K562 (cell line): ENCODE data around the gene RBPJL. TPM values are rescaled to one million over a fixed set of nuclear protein-coding genes. Genes with fewer than 3 reads are reported as not detected.

Experiments
- ATAC-seq: fragments of 200-7000 bp; cut with Tn5 transposase; 3 replicates; pipeline ENCODE4 v1.9.1; 2020; ENCODE audit warnings: moderate library complexity
- BruUV-seq: library from RNA; stranded (reverse); fragments of 400-500 nt; replicated peaks from 2 replicates; lab custom pipeline; 2021; lab: Mats Ljungman, UMichigan
- CTCF ChIA-PET: fragments of 300-600 bp; formaldehyde crosslinking; extraction: SDS; loops from one replicate; lab custom pipeline; 2021; ENCODE audit warnings: low intra/inter-chr PET ratio; lab: Yijun Ruan, JAX
- POLR2A ChIA-PET: fragments of 300-600, 350-650 bp; sonication (Branson Sonifier 250); formaldehyde crosslinking; extraction: SDS; loops from one replicate; lab custom pipeline; 2021; ENCODE audit warnings: antibody characterized with exemption, inconsistent platforms; lab: Yijun Ruan, JAX
- DNase-seq, 4 experiments: peaks; one replicate each; pipeline versions ENCODE4 v3.0.0 to v3.0.0-alpha.2; 2011 to 2018; ENCODE audit warnings: low spot score in 3 of 4, mixed read lengths in 3 of 4; ENCODE audit errors: extremely low read depth in 1 of 4
- FAIRE-seq: peaks from 2 replicates; lab custom pipeline; 2011; peaks lifted over from hg19 to GRCh38; lab: Jason Lieb, UNC
- H2AFZ ChIP-seq: 2 replicates; pipeline ENCODE4 v1.6.0; 2011; ENCODE audit warnings: low read depth, low read length, control low read depth, inconsistent platforms
- H3K27ac ChIP-seq: fragments of 200-600 bp; 3 replicates; pipeline ENCODE4 v1.8.0; 2011; ENCODE audit warnings: low read depth, mild to moderate bottlenecking, control low read depth, inconsistent platforms, low read length, moderate library complexity, mixed read lengths; ENCODE audit errors: extremely low read depth
- H3K27me3 ChIP-seq, 2 experiments: fragments of 300-600 bp in 1 of 2; 2 replicates in 1 of 2; 3 replicates in 1 of 2; pipeline versions ENCODE4 v1.6.0 to v1.8.0; 2011; ENCODE audit warnings: inconsistent platforms in 2 of 2, low read length in 2 of 2, mild to moderate bottlenecking in 1 of 2, mixed read lengths in 1 of 2, moderate library complexity in 1 of 2; ENCODE audit not compliant: control insufficient read depth in 2 of 2, insufficient read depth in 2 of 2
- H3K36me3 ChIP-seq: fragments of 300-600 bp; 3 replicates; pipeline ENCODE4 v1.8.0; 2011; ENCODE audit warnings: mild to moderate bottlenecking, low read length, inconsistent platforms; ENCODE audit not compliant: control insufficient read depth, insufficient read depth
- H3K4me1 ChIP-seq, 2 experiments: fragments of 200-600 bp in 1 of 2; replicated peaks in 1 of 2; 2 replicates in 1 of 2; 3 replicates in 1 of 2; pipeline versions ENCODE4 v1.5.1 to v1.8.0; 2011; ENCODE audit warnings: inconsistent platforms in 2 of 2, low read length in 2 of 2, mild to moderate bottlenecking in 1 of 2, mixed read lengths in 1 of 2, moderate library complexity in 1 of 2; ENCODE audit not compliant: control insufficient read depth in 2 of 2, insufficient read depth in 2 of 2
- H3K4me2 ChIP-seq: 2 replicates; pipeline ENCODE4 v1.6.1; 2011; ENCODE audit warnings: low read length, control low read depth, inconsistent platforms, mixed read lengths; ENCODE audit not compliant: insufficient read depth
- H3K4me3 ChIP-seq: fragments of 200-600 bp; sonication (generic), shearing (Covaris generic); 2 replicates; pipeline ENCODE4 v1.5.1; 2016; ENCODE audit warnings: control low read depth, inconsistent platforms
- H3K79me2 ChIP-seq: fragments of 200-600 bp; 3 replicates; pipeline ENCODE4 v1.8.0; 2011; ENCODE audit warnings: low read length, inconsistent platforms; ENCODE audit not compliant: control insufficient read depth, insufficient read depth
- H3K9ac ChIP-seq, 2 experiments: 2 replicates each; pipeline versions ENCODE4 v1.6.0 to v1.6.1; 2011; ENCODE audit warnings: low read depth in 2 of 2, low read length in 2 of 2, control low read depth in 1 of 2, inconsistent platforms in 1 of 2, mild to moderate bottlenecking in 1 of 2, mixed read lengths in 1 of 2; ENCODE audit not compliant: insufficient read depth in 1 of 2
- H3K9me1 ChIP-seq: one replicate; pipeline ENCODE4 v1.6.0; 2011; ENCODE audit warnings: inconsistent platforms, mild to moderate bottlenecking, low read length, moderate library complexity; ENCODE audit not compliant: control insufficient read depth, insufficient read depth
- H3K9me3 ChIP-seq: replicated peaks from 2 replicates; pipeline ENCODE4 v1.5.1; 2011; ENCODE audit warnings: low read depth, low read length, inconsistent platforms; ENCODE audit not compliant: control insufficient read depth, insufficient read depth
- H4K20me1 ChIP-seq: replicated peaks from 2 replicates; pipeline ENCODE4 v1.6.1; 2011; ENCODE audit warnings: low read length, inconsistent platforms, mixed read lengths; ENCODE audit not compliant: control insufficient read depth, insufficient read depth
- CCNT2 ChIP-seq: IDR thresholded peaks from 2 replicates; pipeline ENCODE4 v1.6.1; 2011; ENCODE audit warnings: borderline replicate concordance, low read depth, mild to moderate bottlenecking, moderate library complexity, mixed read lengths, low read length; ENCODE audit not compliant: insufficient read length; ENCODE audit errors: extremely low read depth
- DMBX1 ChIP-seq: fragments of 250-450 bp; sonication (Bioruptor Pico); IDR thresholded peaks from 2 replicates; pipeline ENCODE4 v1.8.0; 2022; ENCODE audit warnings: inconsistent platforms, mild to moderate bottlenecking, moderate library complexity, borderline replicate concordance
- NCOR1 ChIP-seq: fragments of 450-650 bp; IDR thresholded peaks from 2 replicates; pipeline ENCODE4 v1.6.1; 2016; ENCODE audit warnings: mild to moderate bottlenecking, moderate library complexity
- PHF20 ChIP-seq: fragments of 450-650 bp; IDR thresholded peaks from 2 replicates; pipeline ENCODE4 v1.6.1; 2018; ENCODE audit not compliant: partially characterized antibody
- POLR3G ChIP-seq: IDR thresholded peaks from 2 replicates; pipeline ENCODE4 v1.6.1; 2011; ENCODE audit not compliant: insufficient read length, insufficient replicate concordance; ENCODE audit errors: extremely low read depth
- PPARD ChIP-seq: fragments of 250-450 bp; sonication (Bioruptor Pico); IDR thresholded peaks from 2 replicates; pipeline ENCODE4 v1.8.0; 2022; ENCODE audit warnings: inconsistent platforms, mild to moderate bottlenecking, moderate library complexity
- RAD51 ChIP-seq: fragments of 450-650 bp; IDR thresholded peaks from 2 replicates; pipeline ENCODE4 v1.7.1; 2016; ENCODE audit warnings: low read depth, mild to moderate bottlenecking, borderline replicate concordance
- RBFOX2 ChIP-seq: fragments of 200-400 bp; formaldehyde crosslinking; IDR thresholded peaks from 2 replicates; pipeline ENCODE4 v1.6.1; 2017; ENCODE audit warnings: low read depth, mild to moderate bottlenecking, low read length, moderate library complexity
- U2AF2 ChIP-seq: fragments of 200-400 bp; formaldehyde crosslinking; optimal IDR thresholded peaks from 2 replicates; pipeline ENCODE3; 2017; ENCODE audit warnings: low read depth, mild to moderate bottlenecking, low read length
- ZNF217 ChIP-seq: sonication (generic); formaldehyde crosslinking; IDR thresholded peaks from 2 replicates; pipeline ENCODE4 v1.8.0; 2022; ENCODE audit warnings: mild to moderate bottlenecking, missing genetic modification reagents
- WGBS: fragments of 100-300 bp; shearing (Covaris generic); methylation state at CpG from one replicate; pipeline ENCODE4 v1.1.6; 2016; ENCODE audit warnings: low coverage, mixed read lengths; ENCODE audit not compliant: insufficient coverage; ENCODE audit errors: missing lambda C conversion rate; 5-methylcytosine and 5-hydroxymethylcytosine counted together
- in situ Hi-C: fragments of 300-500 bp; cut with MboI; formaldehyde crosslinking; loops from 4 replicates; pipeline ENCODE4 v1.15.0; 2018; ENCODE audit warnings: inconsistent platforms, mixed read lengths
- intact Hi-C: fragments of 100-400 bp; cut with micrococcal nuclease; formaldehyde crosslinking; loops from 2 replicates; pipeline ENCODE4 v1.14.2; 2022
- polyA plus RNA-seq, 8 experiments: library from polyadenylated mRNA; depleted of rRNA in 4 of 8; stranded (reverse) in 5 of 8; unstranded in 3 of 8; fragments of >200 nt; fragmentation: Nextera tagmentation in 2 of 8; fragmentation: Illumina TruSeq in 1 of 8; extraction: Ambion mirVana in 2 of 8; extraction: Trizol in 1 of 8; gene quantifications; 2 replicates each; pipeline versions ENCODE4 v1.2.1 to v1.2.3, GENCODE V29; 2011 to 2014; ENCODE audit warnings: inconsistent platforms in 1 of 8, missing spikeins in 1 of 8
- total RNA-seq, 7 experiments: library from RNA; depleted of rRNA in 6 of 7; stranded (reverse); fragments of >200 nt in 6 of 7; fragmentation: Illumina TruSeq in 2 of 7; extraction: Trizol in 2 of 7; gene quantifications; 2 replicates each; pipeline versions ENCODE4 v1.2.1 to v1.2.3, GENCODE V29; 2011 to 2021; ENCODE audit warnings: low replicate concordance in 1 of 7
- TF ChIP-seq, protein P1 (sequence below): fragments of 250-450 bp; sonication (Bioruptor Pico); IDR thresholded peaks from 2 replicates; pipeline ENCODE4 v1.6.1; 2021; ENCODE audit warnings: mild to moderate bottlenecking

The RBPJL gene
- total and polyA plus RNA-seq, 9 of the 15 experiments (the other 6 are each of a cell fraction or from before 2014, with no cell fraction given) = not detected

DNA sequence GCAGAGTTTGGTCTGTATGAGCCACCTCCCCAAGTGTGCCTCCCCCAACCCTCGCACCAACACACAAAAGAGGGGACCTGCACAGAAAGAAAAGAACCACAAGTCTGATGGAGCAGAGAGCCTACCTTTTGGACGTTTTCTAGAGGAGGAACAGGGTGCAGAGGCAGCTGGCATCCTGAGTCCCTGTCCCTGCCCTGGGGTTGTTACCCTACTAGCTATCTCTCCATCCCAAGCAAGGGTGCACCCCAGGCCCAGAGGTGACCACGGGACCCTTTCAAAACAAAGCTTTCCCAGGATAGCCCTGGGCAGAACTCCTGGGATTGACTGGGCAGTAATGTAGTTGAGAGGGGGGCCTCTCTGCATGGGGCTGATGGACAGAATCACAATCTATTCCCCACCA is 11.2 kb downstream of the RBPJL start:
- Histone ChIP-seq H3K9ac (no peak overlapping the region), H3K4me2 (no peak overlapping the region), H3K9me1 (no peaks in the 10 kb centered on the region), H3K27ac (no peak overlapping the region), H3K4me3 (no peak overlapping the region), H3K36me3 (no peaks in the 10 kb centered on the region), H3K27me3 (peaks cover 10 to 36% of the 10 kb centered on the region in 2 experiments; a peak in 4 of 5 replicates), H2AFZ (no peak overlapping the region), H4K20me1 (no peaks in the 10 kb centered on the region; the same call in 1 of the 2 replicates), H3K4me1 (peaks cover 0 to 11% of the 10 kb centered on the region in 2 experiments; a peak in 2 of 5 replicates), H3K9me3 (no peaks in the 10 kb centered on the region), H3K79me2 (no peaks in the 10 kb centered on the region)
- TF ChIP-seq RBFOX2 (no peak), POLR3G (no peak), NCOR1 (no peak), PPARD (CRISPR knock-in tag) (no peak), RAD51 (no peak), ZNF217 (CRISPR knock-in tag) (no peak), PHF20 (no peak), U2AF2 (no peak), DMBX1 (CRISPR knock-in tag) (no peak), CCNT2 (no peak)
- TF ChIP-seq, protein P1, sequence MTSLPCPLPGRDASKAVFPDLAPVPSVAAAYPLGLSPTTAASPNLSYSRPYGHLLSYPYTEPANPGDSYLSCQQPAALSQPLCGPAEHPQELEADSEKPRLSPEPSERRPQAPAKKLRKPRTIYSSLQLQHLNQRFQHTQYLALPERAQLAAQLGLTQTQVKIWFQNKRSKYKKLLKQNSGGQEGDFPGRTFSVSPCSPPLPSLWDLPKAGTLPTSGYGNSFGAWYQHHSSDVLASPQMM = no peak
- 0% methylated on average over 2 of the region's 3 CpGs for WGBS
- POLR2A ChIA-PET = interaction anchor here (0.9 kb wide), 1 partner anchor 132 kb away, joined by 3 read pairs; no protein-coding TSS in a partner anchor
- CTCF ChIA-PET = interaction anchor here (0.8 kb wide), 1 partner anchor 453 kb away, joined by 3 read pairs; no protein-coding TSS in a partner anchor
- intact Hi-C loops = loop anchor here (10.0 kb wide), 1 partner anchor 227 kb away; the partner anchor contains the start of gene EPPIN
- FAIRE-seq (no peak), DNase-seq (no peak), ATAC-seq (no peak)
- in situ Hi-C loops = no loop called here
- no TSS peak for BruUV-seq
